BLaER1 treated with 17β-estradiol and CSF1 and Interleukin-3, amounts not matched to agents 10 nM and 100 nM (cell line): ENCODE data around the gene ABCC8.
A peak's percentile ranks its signal among the peaks of the same experiment; 100 is the strongest.

Experiments used
- H3K27ac ChIP-seq, 11 experiments: shearing (Covaris generic); formaldehyde crosslinking; 2 replicates each; pipeline ENCODE4 v1.8.1; 2022
- H3K27me3 ChIP-seq, 11 experiments: shearing (Covaris generic); formaldehyde crosslinking; 2 replicates each; pipeline ENCODE4 v1.8.1; 2022
- H3K36me3 ChIP-seq, 11 experiments: shearing (Covaris generic); formaldehyde crosslinking; 2 replicates each; pipeline ENCODE4 v1.8.1; 2022
- H3K4me1 ChIP-seq, 10 experiments: shearing (Covaris generic); formaldehyde crosslinking; 2 replicates each; pipeline ENCODE4 v1.8.1; 2022
- H3K4me2 ChIP-seq, 11 experiments: shearing (Covaris generic); formaldehyde crosslinking; 2 replicates each; pipeline ENCODE4 v1.8.1; 2022
- H3K4me3 ChIP-seq, 10 experiments: shearing (Covaris generic); formaldehyde crosslinking; 2 replicates each; pipeline ENCODE4 v1.8.1; 2022
- H3K9ac ChIP-seq, 11 experiments: shearing (Covaris generic); formaldehyde crosslinking; 2 replicates each; pipeline ENCODE4 v1.8.1; 2022
- H3K9me3 ChIP-seq, 11 experiments: shearing (Covaris generic); formaldehyde crosslinking; replicated peaks in 1 of 11; 2 replicates each; pipeline ENCODE4 v1.8.1; 2022
- H4K20me1 ChIP-seq, 11 experiments: shearing (Covaris generic); formaldehyde crosslinking; 2 replicates each; pipeline ENCODE4 v1.8.1; 2022
- Cebpa-rat ChIP-seq, 11 experiments: shearing (Covaris generic); IDR thresholded peaks; 2 replicates each; pipeline ENCODE4 v1.8.1; 2022

The ABCC8 gene

GRCh38 chr11:17351510-17352176 is 125.0 kb downstream of the ABCC8 start, which contains the start of gene NCR3LG1:
Gene NCR3LG1, plus strand, starts transcription at chr11:17351800. Its CDS starts 170 bp downstream, at chr11:17351970.
- Histone ChIP-seq H3K27me3 (peaks cover 42 to 62% (median 59%) of the 10 kb centered on the region in 11 experiments), H3K4me3 (peak within 1 kb of the TSS; percentile 49 to 74 (median 61)), H3K9ac (peak within 1 kb of the TSS in 9 of 11 experiments; percentile 7 to 63 (median 55); a peak in 15 of 22 replicates), H3K4me1 (peaks cover 6 to 32% (median 27%) of the 10 kb centered on the region in 10 experiments), H3K27ac (peak within 1 kb of the TSS in 3 of 11 experiments; percentile 14 to 45 (median 39); a peak in 5 of 22 replicates), H3K9me3 (peaks cover 10 to 20% (median 16%) of the 10 kb centered on the region in 11 experiments; a peak in 19 of 22 replicates), H3K4me2 (peak within 1 kb of the TSS; percentile 88 to 99 (median 93)), H4K20me1 (peaks cover 0 to 34% (median 25%) of the 10 kb centered on the region in 11 experiments; a peak in 15 of 22 replicates), H3K36me3 (peaks cover 0 to 8% (median 0%) of the 10 kb centered on the region in 11 experiments; a peak in 2 of 22 replicates)
- TF ChIP-seq Cebpa-rat (IDR thresholded peaks at IDR 0.05), result peak in 2 of 11 experiments; percentile 11 to 68; a peak in 3 of 22 replicates

GRCh38 chr11:17351172-17351509 is 125.5 kb downstream of the ABCC8 start:
- Histone ChIP-seq H3K4me1 (peaks cover 6 to 32% (median 27%) of the 10 kb centered on the region in 10 experiments), H3K27ac (peak overlapping the region in 2 of 11 experiments; percentile 14 to 38; a peak in 1 of 22 replicates), H3K4me3 (peak overlapping the region; percentile 49 to 74 (median 61)), H3K9me3 (peaks cover 9 to 15% (median 13%) of the 10 kb centered on the region in 11 experiments; a peak in 19 of 22 replicates), H3K4me2 (peak overlapping the region; percentile 88 to 99 (median 93)), H3K36me3 (peaks cover 0 to 11% (median 0%) of the 10 kb centered on the region in 11 experiments; a peak in 2 of 22 replicates), H3K27me3 (peaks cover 42 to 62% (median 59%) of the 10 kb centered on the region in 11 experiments), H4K20me1 (peaks cover 0 to 34% (median 25%) of the 10 kb centered on the region in 11 experiments; a peak in 15 of 22 replicates), H3K9ac (peak overlapping the region in 5 of 11 experiments; percentile 11 to 63 (median 59); a peak in 9 of 22 replicates)
- TF ChIP-seq Cebpa-rat (IDR thresholded peaks at IDR 0.05), result no peak

- Histone ChIP-seq H3K36me3 (peaks cover 0 to 13% (median 0%) of the 10 kb centered on the region in 11 experiments; a peak in 2 of 22 replicates), H4K20me1 (peaks cover 0 to 34% (median 25%) of the 10 kb centered on the region in 11 experiments; a peak in 15 of 22 replicates), H3K27ac (no peak overlapping the region), H3K9ac (no peak overlapping the region), H3K4me3 (no peak overlapping the region), H3K4me2 (peak overlapping the region in 1 of 11 experiments; percentile 94; a peak in 2 of 22 replicates), H3K9me3 (peaks cover 6 to 10% (median 8%) of the 10 kb centered on the region in 11 experiments; a peak in 19 of 22 replicates), H3K27me3 (peaks cover 42 to 62% (median 59%) of the 10 kb centered on the region in 11 experiments), H3K4me1 (peaks cover 6 to 32% (median 27%) of the 10 kb centered on the region in 10 experiments)
- TF ChIP-seq Cebpa-rat (IDR thresholded peaks at IDR 0.05), result no peak
These were observed 126.0 kb downstream of the ABCC8 start for GRCh38 chr11:17350455-17351171.

GRCh38 chr11:17347676-17348075 is 129.0 kb downstream of the ABCC8 start:
- Histone ChIP-seq H3K9me3 (no peaks in the 10 kb centered on the region), H4K20me1 (peaks cover 0 to 18% (median 10%) of the 10 kb centered on the region in 11 experiments; a peak in 12 of 22 replicates), H3K27me3 (peaks cover 24 to 36% (median 34%) of the 10 kb centered on the region in 11 experiments), H3K4me1 (peaks cover 0 to 15% (median 12%) of the 10 kb centered on the region in 10 experiments; a peak in 16 of 20 replicates), H3K36me3 (peaks cover 0 to 16% (median 5%) of the 10 kb centered on the region in 11 experiments; a peak in 8 of 22 replicates), H3K4me3 (no peak overlapping the region), H3K27ac (no peak overlapping the region), H3K4me2 (no peak overlapping the region), H3K9ac (no peak overlapping the region)
- no peak for TF ChIP-seq Cebpa-rat (IDR thresholded peaks at IDR 0.05)

GRCh38 chr11:17343907-17344306 is 132.7 kb downstream of the ABCC8 start:
- H3K9ac ChIP-seq, result no peak overlapping the region
- no peaks in the 10 kb centered on the region for H4K20me1 ChIP-seq
- no peak overlapping the region for H3K27ac ChIP-seq
- H3K4me1 ChIP-seq, result no peaks in the 10 kb centered on the region
- TF ChIP-seq Cebpa-rat (IDR thresholded peaks at IDR 0.05), result no peak
- no peaks in the 10 kb centered on the region for H3K27me3 ChIP-seq
- H3K4me2 ChIP-seq, result no peak overlapping the region
- no peak overlapping the region for H3K4me3 ChIP-seq
- peaks cover 0 to 18% (median 2%) of the 10 kb centered on the region in 11 experiments; a peak in 10 of 22 replicates for H3K36me3 ChIP-seq
- no peaks in the 10 kb centered on the region for H3K9me3 ChIP-seq

GRCh38 chr11:17343257-17343656 is 133.4 kb downstream of the ABCC8 start:
- Histone ChIP-seq H4K20me1 (no peaks in the 10 kb centered on the region), H3K27me3 (no peaks in the 10 kb centered on the region), H3K4me3 (no peak overlapping the region), H3K27ac (no peak overlapping the region), H3K9ac (no peak overlapping the region), H3K4me2 (no peak overlapping the region), H3K9me3 (no peaks in the 10 kb centered on the region), H3K4me1 (no peaks in the 10 kb centered on the region), H3K36me3 (peaks cover 0 to 23% (median 0%) of the 10 kb centered on the region in 11 experiments; a peak in 10 of 22 replicates)
- TF ChIP-seq Cebpa-rat (IDR thresholded peaks at IDR 0.05), result no peak
